Sigmoid colon (tissue), 7 donors: ENCODE measurements around the gene RAE1. TPM values are rescaled to one million over a fixed set of nuclear protein-coding genes. Genes with fewer than 3 reads are reported as not detected.
A peak's percentile ranks its signal among the peaks of the same experiment; 100 is the strongest.

Source experiments
- DNase-seq: peaks from one replicate; pipeline ENCODE4 v3.0.0-alpha.2; 2019
- H3K27ac ChIP-seq, 4 donors: fragments of 200-600 bp; sonication (generic); one replicate each; pipeline ENCODE4 v1.5.1; 2016 to 2019; ENCODE audit warnings: mild to moderate bottlenecking in 1 of 4
- H3K27me3 ChIP-seq, 3 donors: fragments of 200-600 bp; sonication (generic); one replicate each; pipeline ENCODE4 v1.5.1; 2019; ENCODE audit warnings: mild to moderate bottlenecking in 1 of 3
- H3K36me3 ChIP-seq, 4 donors: fragments of 200-600 bp; sonication (generic); one replicate each; pipeline ENCODE4 v1.5.1; 2016 to 2019
- H3K4me1 ChIP-seq, 4 donors: fragments of 200-600 bp; sonication (generic); one replicate each; pipeline ENCODE4 v1.5.1; 2017 to 2019
- H3K4me3 ChIP-seq, 4 donors: fragments of 200-600 bp; sonication (generic); one replicate each; pipeline ENCODE4 v1.5.1; 2017 to 2019; ENCODE audit warnings: mild to moderate bottlenecking in 2 of 4, moderate library complexity in 1 of 4
- H3K9me3 ChIP-seq, 4 donors: fragments of 200-600 bp in 3 of 4; sonication (generic) in 3 of 4; one replicate each; pipeline versions ENCODE4 v1.5.1 to v1.6.1; 2013 to 2019
- CTCF ChIP-seq, 4 experiments: fragments of 450-650 bp in 3 of 4; fragments of 200-600 bp in 1 of 4; IDR thresholded peaks; one replicate each; pipeline ENCODE4 v1.5.1; 2016 to 2019; ENCODE audit warnings: antibody characterized with exemption in 4 of 4, mild to moderate bottlenecking in 3 of 4, moderate library complexity in 2 of 4
- EP300 ChIP-seq, 4 donors: sonication (generic); formaldehyde crosslinking; IDR thresholded peaks; one replicate each; pipeline ENCODE4 v1.6.1; 2017; ENCODE audit warnings: antibody characterized with exemption in 4 of 4
- POLR2A ChIP-seq, 2 donors: fragments of 450-650 bp; IDR thresholded peaks; one replicate each; pipeline ENCODE4 v1.6.1; 2016; ENCODE audit warnings: antibody characterized with exemption in 2 of 2, mild to moderate bottlenecking in 2 of 2, moderate library complexity in 2 of 2
- POLR2AphosphoS5 ChIP-seq, 4 donors: sonication (generic); formaldehyde crosslinking; IDR thresholded peaks; one replicate each; pipeline ENCODE4 v1.6.1; 2017; ENCODE audit warnings: antibody characterized with exemption in 4 of 4
- WGBS, 2 donors: extraction: QIAGEN DNeasy Blood & Tissue Kit; methylation state at CpG; one replicate each; pipeline ENCODE4 v1.1.7; 2013; 5-methylcytosine and 5-hydroxymethylcytosine counted together
- intact Hi-C: fragments of 100-400 bp; cut with DNase I; formaldehyde crosslinking; loops from one replicate; pipeline ENCODE4 v1.15.1; 2023
- polyA plus RNA-seq, 3 donors: library from polyadenylated mRNA; stranded (reverse); fragments of 200-250 nt; gene quantifications; one replicate each; pipeline ENCODE4 v1.2.3, GENCODE V29; 2013
- total RNA-seq, 4 donors: library from RNA; depleted of rRNA; stranded (reverse); fragments of >200 nt; gene quantifications; one replicate each; pipeline ENCODE4 v1.1.0, GENCODE V29; 2016
- donor health status: healthy with polysubstance abuse.
- donor health status: Bipolar disorder and iron deficiency.
- donor health status: healthy.

RAE1 gene
- total and polyA plus RNA-seq, 7 donors, result 13.6 to 20.9 (median 16.4) TPM

DNA sequence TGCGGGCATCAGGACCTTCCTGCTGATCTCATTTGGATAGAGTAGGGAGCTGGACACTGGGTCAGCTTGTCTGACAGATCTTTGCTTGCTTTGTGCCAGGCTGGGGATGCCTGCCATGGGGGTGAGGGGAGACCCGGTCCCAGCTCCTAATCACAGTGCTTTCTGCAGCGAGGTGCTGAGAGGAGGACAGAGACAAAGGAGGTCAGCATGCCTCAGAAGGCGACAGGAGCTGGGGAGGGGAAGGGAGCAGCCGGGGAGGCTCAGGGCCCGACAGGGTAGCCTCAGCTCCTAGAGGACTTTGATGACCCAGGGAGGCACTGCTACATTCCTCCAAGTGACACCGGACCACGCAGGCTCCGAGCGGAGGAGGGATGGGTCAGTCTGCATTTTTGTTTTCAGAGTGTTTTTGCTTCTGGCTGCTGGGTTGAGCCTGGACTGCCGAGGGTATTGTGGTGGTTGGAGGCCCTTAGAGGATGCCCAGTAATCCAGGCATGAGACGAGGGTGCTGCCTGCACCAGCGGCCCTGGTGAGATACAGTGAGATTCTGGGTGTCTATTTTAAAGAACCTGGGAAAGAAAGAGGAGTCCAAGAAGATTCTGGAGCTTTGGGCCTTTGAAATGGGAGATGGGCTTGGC is 48.0 kb downstream of the RAE1 start:
- no peaks in the 10 kb centered on the region for H3K9me3 ChIP-seq
- H3K27ac ChIP-seq, result peak overlapping the region; percentile 92 to 98 (median 98)
- DNase-seq, result peak; percentile 63
- intact Hi-C loops, result no loop called here
- H3K4me1 ChIP-seq, result peaks cover 0 to 100% (median 99%) of the 10 kb centered on the region in 4 donors
- H3K27me3 ChIP-seq, result no peaks in the 10 kb centered on the region
- H3K4me3 ChIP-seq, result peak overlapping the region in 3 of 4 donors; percentile 16 to 20 (median 19)
- 60 to 61% methylated on average over 13 of the region's 13 CpGs for WGBS, 2 donors
- peaks cover 7 to 60% (median 32%) of the 10 kb centered on the region in 4 donors for H3K36me3 ChIP-seq
- TF ChIP-seq POLR2AphosphoS5 (IDR thresholded peaks at IDR 0.05) (no peak), POLR2A (IDR thresholded peaks at IDR 0.05) (no peak), CTCF (IDR thresholded peaks at IDR 0.05) (no peak), EP300 (IDR thresholded peaks at IDR 0.05) (no peak)

DNA sequence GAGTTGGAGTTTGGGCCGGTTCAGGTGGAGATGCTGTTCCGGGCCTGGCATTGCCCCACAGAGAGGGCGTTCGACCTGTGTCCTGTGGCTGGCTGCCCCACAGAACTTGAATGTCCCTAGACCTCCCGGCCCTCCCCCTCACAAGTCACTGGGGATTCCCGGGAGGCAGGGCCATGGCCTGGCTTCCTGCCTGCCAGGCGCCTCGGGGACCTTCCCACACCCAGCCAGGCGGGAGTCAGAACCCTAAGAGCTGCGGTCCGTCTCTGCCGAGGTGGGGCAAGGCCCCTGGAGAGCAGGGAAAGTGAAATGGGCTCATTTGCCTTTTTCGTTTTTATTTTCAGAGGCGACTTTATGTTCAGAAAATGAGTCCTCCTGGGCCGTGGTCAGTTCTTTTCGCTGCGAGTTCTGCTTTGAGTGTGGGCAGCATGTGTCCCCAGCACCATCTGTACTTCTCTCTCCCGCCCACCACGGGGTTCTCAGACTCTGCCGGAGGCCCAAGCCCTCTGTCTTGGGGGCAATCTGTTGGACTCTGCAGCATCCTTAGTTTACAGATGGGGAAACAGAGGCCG is 48.6 kb downstream of the RAE1 start:
- WGBS, 2 donors, result 43 to 53% methylated on average over 21 of the region's 21 CpGs
- Histone ChIP-seq H3K4me3 (peak overlapping the region in 2 of 4 donors; percentile 16 to 20), H3K4me1 (peaks cover 0 to 100% (median 99%) of the 10 kb centered on the region in 4 donors), H3K27ac (peak overlapping the region; percentile 92 to 98 (median 98)), H3K36me3 (peaks cover 14 to 66% (median 36%) of the 10 kb centered on the region in 4 donors), H3K9me3 (no peaks in the 10 kb centered on the region), H3K27me3 (no peaks in the 10 kb centered on the region)
- TF ChIP-seq POLR2AphosphoS5 (IDR thresholded peaks at IDR 0.05) (peak in 1 of 4 donors; percentile 35), POLR2A (IDR thresholded peaks at IDR 0.05) (no peak)
- peak; percentile 73 for DNase-seq
- intact Hi-C loops, result no loop called here

DNA sequence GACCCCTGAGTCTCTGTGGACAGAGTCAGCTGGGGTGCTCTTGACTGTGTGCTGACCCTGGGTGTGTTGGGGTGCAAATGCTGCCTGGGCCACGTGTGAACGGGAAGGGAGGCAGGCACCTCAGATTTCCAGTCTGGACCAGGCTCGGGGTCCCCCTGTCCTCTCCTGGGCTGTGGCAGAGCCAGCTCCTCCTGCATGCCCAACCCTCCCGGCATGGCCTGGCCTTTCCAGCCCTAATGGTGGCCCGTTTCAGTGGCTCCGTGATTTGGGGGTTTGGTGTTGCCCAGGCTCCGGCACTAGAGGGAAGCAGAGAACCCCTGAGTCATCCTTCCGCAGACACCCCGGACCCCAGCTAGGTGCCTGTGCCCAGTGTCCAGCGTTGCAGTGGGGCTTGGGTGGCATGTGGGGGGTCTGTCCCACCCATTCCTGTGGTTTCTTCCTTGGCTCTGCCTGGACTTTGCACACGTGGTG is 49.2 kb downstream of the RAE1 start:
- WGBS, 2 donors, result 74 to 78% methylated on average over 11 of the region's 11 CpGs
- Histone ChIP-seq H3K4me1 (peaks cover 0 to 100% (median 99%) of the 10 kb centered on the region in 4 donors), H3K27ac (peak overlapping the region; percentile 92 to 98 (median 98)), H3K36me3 (peaks cover 17 to 72% (median 41%) of the 10 kb centered on the region in 4 donors), H3K27me3 (no peaks in the 10 kb centered on the region), H3K9me3 (no peaks in the 10 kb centered on the region), H3K4me3 (peak overlapping the region in 2 of 4 donors; percentile 8 to 20)
- DNase-seq, result peak; percentile 78
- intact Hi-C loops, result no loop called here
- TF ChIP-seq CTCF (IDR thresholded peaks at IDR 0.05) (peak in 3 of 4 experiments; percentile 31 to 62 (median 41)), POLR2AphosphoS5 (IDR thresholded peaks at IDR 0.05) (no peak), POLR2A (IDR thresholded peaks at IDR 0.05) (no peak)

- TF ChIP-seq POLR2AphosphoS5 (IDR thresholded peaks at IDR 0.05), result peak in 1 of 4 donors; percentile 9
- TF ChIP-seq EP300 (IDR thresholded peaks at IDR 0.05), result no peak
- TF ChIP-seq CTCF (IDR thresholded peaks at IDR 0.05), result no peak
- TF ChIP-seq POLR2A (IDR thresholded peaks at IDR 0.05), result no peak
- DNase-seq, result peak; percentile 70
- Histone ChIP-seq H3K27me3 (no peaks in the 10 kb centered on the region), H3K4me3 (peak overlapping the region in 1 of 4 donors; percentile 7), H3K36me3 (peaks cover 17 to 77% (median 48%) of the 10 kb centered on the region in 4 donors), H3K9me3 (no peaks in the 10 kb centered on the region), H3K27ac (peak overlapping the region; percentile 92 to 98 (median 98)), H3K4me1 (peaks cover 0 to 100% (median 100%) of the 10 kb centered on the region in 4 donors)
- intact Hi-C loops, result no loop called here
- WGBS, 2 donors, result 70 to 84% methylated on average over 21 of the region's 21 CpGs
Observed at GRCh38 chr20:57400821-57401564, 49.9 kb downstream of the RAE1 start.

GRCh38 chr20:57401565-57401918 is 50.5 kb downstream of the RAE1 start:
- Histone ChIP-seq H3K36me3 (peaks cover 17 to 81% (median 51%) of the 10 kb centered on the region in 4 donors), H3K27me3 (no peaks in the 10 kb centered on the region), H3K4me3 (no peak overlapping the region), H3K4me1 (peaks cover 0 to 100% (median 98%) of the 10 kb centered on the region in 4 donors), H3K9me3 (no peaks in the 10 kb centered on the region), H3K27ac (peak overlapping the region; percentile 92 to 98 (median 98))
- intact Hi-C loops, result no loop called here
- TF ChIP-seq EP300 (IDR thresholded peaks at IDR 0.05) (no peak), POLR2A (IDR thresholded peaks at IDR 0.05) (no peak), POLR2AphosphoS5 (IDR thresholded peaks at IDR 0.05) (no peak), CTCF (IDR thresholded peaks at IDR 0.05) (no peak)
- DNase-seq, result peak; percentile 65
- 94 to 96% methylated on average over 7 of the region's 7 CpGs for WGBS, 2 donors
